HCT116 (cell line): Measurements from ENCODE around the gene NTN3.

Source experiments
- CTCF ChIP-seq, 3 experiments: fragments of 200-600 bp in 1 of 3; sonication (generic) in 1 of 3; IDR thresholded peaks in 2 of 3; conservative IDR thresholded peaks in 1 of 3; 2 replicates each; pipeline ENCODE4 v1.5.1; 2012 to 2017; ENCODE audit warnings: low read depth in 2 of 3, low read length in 2 of 3, antibody characterized with exemption in 1 of 3, borderline replicate concordance in 1 of 3, control low read depth in 1 of 3, mild to moderate bottlenecking in 1 of 3, mixed read lengths in 1 of 3, mixed run types in 1 of 3, moderate library complexity in 1 of 3; ENCODE audit not compliant: insufficient read depth in 1 of 3
- POLR2A ChIP-seq: IDR thresholded peaks from 2 replicates; pipeline ENCODE4 v1.7.0; 2011; ENCODE audit warnings: borderline replicate concordance; ENCODE audit not compliant: insufficient read depth, insufficient read length; ENCODE audit errors: extremely low read depth
- SIN3A ChIP-seq: IDR thresholded peaks from 2 replicates; pipeline ENCODE4 v1.6.1; 2012; ENCODE audit warnings: low read depth
- YY1 ChIP-seq: IDR thresholded peaks from 2 replicates; pipeline ENCODE4 v1.6.1; 2011; ENCODE audit warnings: low read length, low read depth, moderate library complexity, mild to moderate bottlenecking; ENCODE audit not compliant: insufficient replicate concordance; ENCODE audit errors: extremely low read depth
- ZBTB33 ChIP-seq: IDR thresholded peaks from 2 replicates; pipeline ENCODE4 v1.6.1; 2011; ENCODE audit warnings: mild to moderate bottlenecking, low read length, moderate library complexity; ENCODE audit not compliant: insufficient replicate concordance; ENCODE audit errors: extremely low read depth

- TF ChIP-seq CTCF (IDR thresholded peaks at IDR 0.05 in 2 of 3, conservative IDR thresholded peaks at IDR 0.05 in 1 of 3; ENCODE audit: borderline replicate concordance in 1 of 3, insufficient read depth in 1 of 3, low read depth in 2 of 3, low read length in 2 of 3) = no peak
- no peak for TF ChIP-seq POLR2A
- no peak for TF ChIP-seq YY1
- TF ChIP-seq SIN3A = no peak
- TF ChIP-seq ZBTB33 = no peak
These were observed 2.8 kb upstream of the NTN3 start for GRCh38 chr16:2468233-2468724.
